Upper lobe of left lung (tissue), 6 donors: ENCODE results near the gene NAT14. TPM values are rescaled to one million over a fixed set of nuclear protein-coding genes. Genes with fewer than 3 reads are reported as not detected.
"Not testable (repeated sequence)": the region's sequence is repeated elsewhere in the genome, so short reads cannot be mapped to it uniquely, and the experiment has no call there.

Source experiments
- ATAC-seq, 2 donors: fragments of 200-7000 bp; cut with Tn5 transposase; one replicate each; pipeline ENCODE4 v1.9.1; 2022; ENCODE audit warnings: mild to moderate bottlenecking in 2 of 2, moderate library complexity in 2 of 2; ENCODE audit not compliant: low FRiP score in 2 of 2
- DNase-seq, 2 donors: peaks; one replicate each; pipeline ENCODE4 v3.0.0-alpha.2; 2019 to 2020
- H3K27ac ChIP-seq, 4 donors: fragments of 200-600 bp; sonication (generic); one replicate each; pipeline ENCODE4 v1.5.1; 2016 to 2019
- H3K27me3 ChIP-seq, 4 donors: fragments of 200-600 bp; sonication (generic); one replicate each; pipeline ENCODE4 v1.5.1; 2017 to 2019
- H3K36me3 ChIP-seq, 4 donors: fragments of 200-600 bp; sonication (generic); one replicate each; pipeline ENCODE4 v1.5.1; 2016 to 2019
- H3K4me1 ChIP-seq, 4 donors: fragments of 200-600 bp; sonication (generic); one replicate each; pipeline ENCODE4 v1.5.1; 2018 to 2019
- H3K4me3 ChIP-seq, 4 donors: fragments of 200-600 bp; sonication (generic); one replicate each; pipeline ENCODE4 v1.5.1; 2017 to 2019; ENCODE audit warnings: mild to moderate bottlenecking in 2 of 4, moderate library complexity in 1 of 4
- H3K9me3 ChIP-seq, 4 donors: fragments of 200-600 bp; sonication (generic); one replicate each; pipeline ENCODE4 v1.5.1; 2018 to 2019
- EP300 ChIP-seq, 4 donors: sonication (generic); formaldehyde crosslinking; IDR thresholded peaks; one replicate each; pipeline ENCODE4 v1.5.1; 2017; ENCODE audit warnings: antibody characterized with exemption in 4 of 4, control low read depth in 2 of 4
- POLR2A ChIP-seq, 4 donors: fragments of 450-650 bp; IDR thresholded peaks; one replicate each; pipeline ENCODE4 v1.5.1; 2016 to 2017; ENCODE audit warnings: antibody characterized with exemption in 4 of 4, mild to moderate bottlenecking in 2 of 4
- POLR2AphosphoS5 ChIP-seq, 2 donors: sonication (generic); formaldehyde crosslinking; IDR thresholded peaks; one replicate each; pipeline ENCODE4 v1.5.1; 2017; ENCODE audit warnings: antibody characterized with exemption in 2 of 2
- whole genome bisulfite sequencing, 2 donors: methylation state at CpG; one replicate each; pipeline ENCODE4 v1.1.5; 2017 to 2018; 5-methylcytosine and 5-hydroxymethylcytosine counted together
- total RNA-seq, 6 donors: library from RNA; depleted of rRNA in 4 of 6; stranded (reverse); fragments of >200 nt in 4 of 6; gene quantifications; one replicate each; pipeline versions ENCODE4 v1.1.0 to v1.2.1, GENCODE V29; 2016 to 2021
- TF ChIP-seq, protein P1 (sequence below), 6 experiments: fragments of 450-650 bp in 4 of 6; fragments of 200-600 bp in 2 of 6; sonication (generic) in 2 of 6; IDR thresholded peaks; one replicate each; pipeline ENCODE4 v1.5.1; 2016 to 2019; ENCODE audit warnings: antibody characterized with exemption in 6 of 6
- donor health status: DM: no; HTN: no; CAD: no; lungs with moderate emphysema.
- donor health status: DM: no; HTN: yes; CAD: no; lungs with severe emphysema.

The NAT14 gene
- total RNA-seq, 6 donors from 2014 or later, result 13.1 to 19.2 (median 16.3) TPM

DNA sequence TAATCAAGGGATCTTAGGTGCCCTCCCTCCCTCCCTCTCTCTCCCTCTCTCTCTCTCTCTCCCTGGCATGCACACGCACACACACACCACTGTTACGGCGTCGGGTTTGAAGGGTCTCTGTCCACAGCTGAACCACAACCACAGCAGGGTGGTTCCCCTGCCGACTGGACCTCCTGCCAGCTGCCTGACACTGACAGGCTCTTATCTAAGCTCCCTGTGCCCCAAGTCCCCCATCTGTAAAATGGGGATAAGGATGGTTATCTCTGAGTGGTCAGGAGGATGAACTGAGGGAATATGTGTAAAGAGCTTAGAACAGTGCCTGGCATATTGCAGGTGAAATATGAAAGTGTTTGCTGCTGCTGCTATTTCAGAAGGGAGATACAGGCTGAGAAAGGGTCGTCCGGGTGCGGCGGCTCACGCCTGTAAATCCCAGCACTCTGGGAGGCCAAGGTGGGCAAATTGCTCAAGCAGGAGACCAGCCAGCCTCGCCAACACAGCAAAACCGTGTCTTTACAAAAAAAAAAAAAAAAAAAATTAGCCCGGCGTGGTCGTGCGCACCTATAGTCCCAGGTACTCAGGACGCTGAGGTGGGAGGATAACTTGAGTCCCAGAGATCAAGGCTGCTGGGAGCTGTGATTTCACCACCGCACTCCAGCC, 41.0 kb upstream of the NAT14 start:
- TF ChIP-seq POLR2AphosphoS5 (IDR thresholded peaks at IDR 0.05) (no peak), POLR2A (IDR thresholded peaks at IDR 0.05) (no peak), EP300 (IDR thresholded peaks at IDR 0.05) (no peak)
- TF ChIP-seq, protein P1, sequence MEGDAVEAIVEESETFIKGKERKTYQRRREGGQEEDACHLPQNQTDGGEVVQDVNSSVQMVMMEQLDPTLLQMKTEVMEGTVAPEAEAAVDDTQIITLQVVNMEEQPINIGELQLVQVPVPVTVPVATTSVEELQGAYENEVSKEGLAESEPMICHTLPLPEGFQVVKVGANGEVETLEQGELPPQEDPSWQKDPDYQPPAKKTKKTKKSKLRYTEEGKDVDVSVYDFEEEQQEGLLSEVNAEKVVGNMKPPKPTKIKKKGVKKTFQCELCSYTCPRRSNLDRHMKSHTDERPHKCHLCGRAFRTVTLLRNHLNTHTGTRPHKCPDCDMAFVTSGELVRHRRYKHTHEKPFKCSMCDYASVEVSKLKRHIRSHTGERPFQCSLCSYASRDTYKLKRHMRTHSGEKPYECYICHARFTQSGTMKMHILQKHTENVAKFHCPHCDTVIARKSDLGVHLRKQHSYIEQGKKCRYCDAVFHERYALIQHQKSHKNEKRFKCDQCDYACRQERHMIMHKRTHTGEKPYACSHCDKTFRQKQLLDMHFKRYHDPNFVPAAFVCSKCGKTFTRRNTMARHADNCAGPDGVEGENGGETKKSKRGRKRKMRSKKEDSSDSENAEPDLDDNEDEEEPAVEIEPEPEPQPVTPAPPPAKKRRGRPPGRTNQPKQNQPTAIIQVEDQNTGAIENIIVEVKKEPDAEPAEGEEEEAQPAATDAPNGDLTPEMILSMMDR (IDR thresholded peaks at IDR 0.05), result no peak
- H3K4me1 ChIP-seq, result peaks cover 5 to 35% (median 10%) of the 10 kb centered on the region in 4 donors
- no peaks in the 10 kb centered on the region for H3K9me3 ChIP-seq
- no peak overlapping the region for H3K4me3 ChIP-seq
- peaks cover 0 to 57% (median 33%) of the 10 kb centered on the region in 4 donors for H3K27me3 ChIP-seq
- no peaks in the 10 kb centered on the region for H3K36me3 ChIP-seq
- DNase-seq (no peak), ATAC-seq (no peak)
- 32 to 39% methylated on average over 14 to 18 of the region's 18 CpGs for WGBS, 2 donors
- no peak overlapping the region for H3K27ac ChIP-seq

DNA sequence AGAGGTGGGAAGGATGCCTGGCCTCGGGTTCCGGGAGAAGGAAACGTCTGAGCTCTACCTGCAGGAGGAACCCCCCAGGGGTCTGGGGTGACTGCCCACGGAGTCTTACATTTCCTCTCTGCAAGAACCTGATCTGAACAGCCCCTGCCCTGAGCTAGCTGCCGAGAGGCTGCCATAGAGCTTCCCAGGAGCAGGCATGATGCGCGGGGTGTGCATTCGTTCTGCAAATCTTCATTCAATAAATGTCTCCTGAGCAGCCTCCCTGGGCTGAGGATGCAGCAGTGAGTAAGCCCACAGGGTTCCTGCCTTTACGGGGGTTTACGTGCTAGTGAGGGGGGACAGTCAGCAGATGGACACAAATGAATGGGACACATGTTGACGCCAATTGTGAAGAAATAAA, 40.3 kb upstream of the NAT14 start:
- no peaks in the 10 kb centered on the region for H3K36me3 ChIP-seq
- WGBS, 2 donors, result 36 to 46% methylated on average over 11 of the region's 11 CpGs
- no peak overlapping the region for H3K4me3 ChIP-seq
- no peak for ATAC-seq
- TF ChIP-seq, protein P1 (IDR thresholded peaks at IDR 0.05), result no peak
- TF ChIP-seq EP300 (IDR thresholded peaks at IDR 0.05) (no peak), POLR2A (IDR thresholded peaks at IDR 0.05) (no peak), POLR2AphosphoS5 (IDR thresholded peaks at IDR 0.05) (no peak)
- no peaks in the 10 kb centered on the region for H3K9me3 ChIP-seq
- no peak for DNase-seq
- peaks cover 0 to 50% (median 33%) of the 10 kb centered on the region in 4 donors for H3K27me3 ChIP-seq
- peaks cover 5 to 35% (median 10%) of the 10 kb centered on the region in 4 donors for H3K4me1 ChIP-seq
- no peak overlapping the region for H3K27ac ChIP-seq

DNA sequence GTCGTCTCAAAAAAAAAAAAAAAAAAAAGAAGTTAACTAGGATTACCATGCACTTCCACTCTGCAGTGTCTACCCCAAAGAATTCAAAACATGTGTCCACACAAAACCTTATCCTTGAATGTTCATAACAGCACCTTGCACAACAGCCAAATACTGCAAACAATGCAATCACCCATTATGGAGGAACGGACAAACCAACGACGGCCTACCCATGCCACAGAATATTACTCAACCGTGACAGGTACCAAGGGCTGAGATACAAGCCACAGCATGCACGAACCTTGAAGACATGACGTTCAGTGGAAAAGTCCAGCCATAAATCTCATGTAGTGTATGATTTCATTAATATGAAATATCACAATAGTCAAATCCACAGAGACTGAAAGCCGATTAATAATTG, 38.9 kb upstream of the NAT14 start:
- Histone ChIP-seq H3K27me3 (peaks cover 1 to 40% (median 25%) of the 10 kb centered on the region in 4 donors), H3K4me3 (no peak overlapping the region), H3K27ac (no peak overlapping the region), H3K9me3 (no peaks in the 10 kb centered on the region), H3K36me3 (no peaks in the 10 kb centered on the region), H3K4me1 (peaks cover under 1 to 26% (median 4%) of the 10 kb centered on the region in 4 donors)
- 65 to 70% methylated on average over 8 of the region's 8 CpGs for WGBS, 2 donors
- ATAC-seq (no peak), DNase-seq (no peak)
- TF ChIP-seq POLR2A (IDR thresholded peaks at IDR 0.05) (no peak), POLR2AphosphoS5 (IDR thresholded peaks at IDR 0.05) (no peak), EP300 (IDR thresholded peaks at IDR 0.05) (no peak)
- TF ChIP-seq, protein P1 (IDR thresholded peaks at IDR 0.05), result no peak

DNA sequence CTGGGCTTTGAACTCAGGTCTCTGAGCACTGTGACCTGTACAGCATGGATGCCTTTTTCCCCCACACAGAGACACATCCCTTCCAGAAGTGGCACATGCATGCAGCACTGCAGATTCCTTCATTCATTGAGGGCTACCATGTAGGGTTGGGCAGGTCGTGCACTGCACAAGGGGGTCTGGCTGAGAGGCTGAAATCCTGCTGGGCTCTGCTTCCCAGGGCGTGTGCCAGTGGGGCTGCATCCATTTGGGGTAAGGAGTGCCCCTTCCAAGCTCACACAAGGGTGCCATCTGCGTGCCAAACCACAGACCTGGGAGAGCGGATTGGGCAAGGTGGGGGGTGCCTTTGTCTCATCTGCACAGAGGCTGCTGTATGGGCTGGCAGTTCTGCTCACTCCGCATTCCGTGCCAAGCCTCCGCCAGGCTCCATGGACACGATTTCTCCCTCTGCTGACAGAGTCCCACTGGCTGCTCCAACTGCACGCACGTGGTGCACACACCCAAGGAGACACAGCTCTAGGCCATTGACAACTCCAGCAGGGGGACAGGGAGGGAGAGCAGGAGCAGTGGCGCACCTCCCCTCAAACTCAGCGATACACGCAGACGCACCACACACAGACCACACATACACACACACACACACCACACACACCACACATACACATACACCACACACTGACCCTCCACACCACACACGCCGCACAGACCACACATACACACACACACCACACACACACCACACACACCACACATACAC, 37.4 kb upstream of the NAT14 start:
- Histone ChIP-seq H3K36me3 (no peaks in the 10 kb centered on the region), H3K4me1 (peaks cover 15 to 26% (median 16%) of the 10 kb centered on the region in 4 donors), H3K4me3 (no peak overlapping the region), H3K27ac (no peak overlapping the region), H3K27me3 (peaks cover 7 to 42% (median 30%) of the 10 kb centered on the region in 4 donors), H3K9me3 (no peaks in the 10 kb centered on the region)
- TF ChIP-seq POLR2A (IDR thresholded peaks at IDR 0.05), result no peak
- no peak for TF ChIP-seq POLR2AphosphoS5 (IDR thresholded peaks at IDR 0.05)
- no peak for TF ChIP-seq EP300 (IDR thresholded peaks at IDR 0.05)
- TF ChIP-seq, protein P1 (IDR thresholded peaks at IDR 0.05), result peak in 1 of 6 experiments; percentile 5
- DNase-seq (no peak), ATAC-seq (peak in 1 of 2 donors; percentile 23)
- 28 to 81% methylated on average over 2 to 16 of the region's 16 CpGs for WGBS, 2 donors

DNA sequence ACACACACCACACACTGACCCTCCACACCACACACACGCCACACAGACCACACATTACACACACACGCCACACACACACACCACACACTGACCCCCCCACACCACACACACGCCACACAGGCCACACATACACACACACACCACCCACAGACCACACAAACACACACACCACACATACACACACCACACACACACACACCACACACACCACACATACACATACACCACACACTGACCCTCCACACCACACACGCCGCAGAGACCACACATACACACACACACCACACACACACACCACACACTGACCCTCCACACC, 36.9 kb upstream of the NAT14 start:
- DNase-seq, H3K4me3 ChIP-seq, H3K27ac ChIP-seq, ATAC-seq, H3K9me3 ChIP-seq, H3K36me3 ChIP-seq: not testable (repeated sequence)
- 87 to 90% methylated on average over 5 of the region's 5 CpGs for WGBS, 2 donors
- peaks cover 15 to 26% (median 20%) of the 10 kb centered on the region in 4 donors for H3K4me1 ChIP-seq
- peaks cover 7 to 40% (median 27%) of the 10 kb centered on the region in 4 donors for H3K27me3 ChIP-seq
